NCI-H345 treated with DMSO at 0.1 percent for 48 hours (cell line): Measurements from ENCODE around the gene KMO.

Experiments
- DNase-seq: peaks from one replicate; lab custom pipeline; 2025; ENCODE audit not compliant: unreplicated experiment; lab: John Stamatoyannopoulos, UW

Gene KMO

GRCh38 chr1:241592273-241592958 lies 60.2 kb downstream of the KMO start:
- no peak for DNase-seq

- DNase-seq = no peak
Measured at GRCh38 chr1:241593186-241593585, 61.0 kb downstream of the KMO start.

GRCh38 chr1:241596633-241597032 lies 64.5 kb downstream of the KMO start:
- DNase-seq = no peak

GRCh38 chr1:241598249-241598648 lies 66.1 kb downstream of the KMO start:
- no peak for DNase-seq

GRCh38 chr1:241600496-241600901 lies 68.3 kb downstream of the KMO start:
- no peak for DNase-seq

GRCh38 chr1:241603731-241604245 lies 71.6 kb downstream of the KMO start:
- no peak for DNase-seq

GRCh38 chr1:241605146-241605805 lies 73.1 kb downstream of the KMO start:
- no peak for DNase-seq

- DNase-seq = no peak
Measured at GRCh38 chr1:241606544-241606943, 74.4 kb downstream of the KMO start.

- no peak for DNase-seq
Measured at GRCh38 chr1:241607497-241607896, 75.3 kb downstream of the KMO start.

GRCh38 chr1:241608379-241609033 lies 76.3 kb downstream of the KMO start:
- DNase-seq = no peak

- peak; percentile 19 for DNase-seq
Measured at GRCh38 chr1:241610056-241610815, 78.1 kb downstream of the KMO start.

GRCh38 chr1:241611063-241611462 lies 78.9 kb downstream of the KMO start:
- peak; percentile 48 for DNase-seq

GRCh38 chr1:241611736-241612135 lies 79.6 kb downstream of the KMO start:
- no peak for DNase-seq

GRCh38 chr1:241612533-241613477 lies 80.6 kb downstream of the KMO start:
- no peak for DNase-seq

- no peak for DNase-seq
Measured at GRCh38 chr1:241614144-241614543, 82.0 kb downstream of the KMO start.

GRCh38 chr1:241614572-241614971 lies 82.4 kb downstream of the KMO start:
- no peak for DNase-seq

GRCh38 chr1:241615043-241615974 lies 83.1 kb downstream of the KMO start:
- DNase-seq = no peak

- DNase-seq = no peak
Measured at GRCh38 chr1:241617426-241617825, 85.2 kb downstream of the KMO start.

- DNase-seq = no peak
Measured at GRCh38 chr1:241622669-241623068, 90.5 kb downstream of the KMO start.
